ENCODE measurements around the gene MAZ. TPM values are rescaled to one million over a fixed set of nuclear protein-coding genes. Genes with fewer than 3 reads are reported as not detected.

Gene MAZ
- total and polyA plus RNA-seq, 2 of the 8 experiments (the other 6 are each of a cell fraction or from before 2014, with no cell fraction given), result 219 to 380 TPM

DNA sequence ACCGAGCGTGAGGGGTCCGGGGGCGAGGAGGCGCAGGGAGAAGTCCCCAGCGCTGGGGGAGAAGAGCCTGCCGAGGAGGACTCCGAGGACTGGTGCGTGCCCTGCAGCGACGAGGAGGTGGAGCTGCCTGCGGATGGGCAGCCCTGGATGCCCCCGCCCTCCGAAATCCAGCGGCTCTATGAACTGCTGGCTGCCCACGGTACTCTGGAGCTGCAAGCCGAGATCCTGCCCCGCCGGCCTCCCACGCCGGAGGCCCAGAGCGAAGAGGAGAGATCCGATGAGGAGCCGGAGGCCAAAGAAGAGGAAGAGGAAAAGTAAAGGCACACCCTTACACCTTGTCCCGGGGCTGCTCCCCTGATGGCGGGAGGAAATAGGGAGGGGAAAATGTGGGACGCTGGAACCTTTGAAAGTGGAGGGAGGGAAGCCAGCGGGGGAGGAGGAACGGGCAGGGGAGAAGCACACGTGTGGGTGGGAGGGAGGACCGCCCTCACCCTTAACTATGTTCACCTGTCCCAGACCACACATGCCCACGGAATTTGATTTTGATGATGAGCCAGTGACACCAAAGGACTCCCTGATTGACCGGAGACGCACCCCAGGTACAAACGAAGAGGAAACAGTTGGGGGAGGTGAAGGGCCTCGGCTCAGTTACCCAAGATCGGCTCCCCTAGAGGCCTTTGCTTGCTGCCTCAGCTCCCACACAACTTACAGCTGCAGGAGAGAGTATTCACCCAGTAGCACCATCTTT is 10.5 kb downstream of the MAZ start:
- FAIRE-seq, result no peak
- 4% methylated on average over 31 of the region's 37 CpGs; no CpG with 5 or more reads in 1 of the 2 experiments for WGBS, 2 experiments (ENCODE audit: extremely low coverage in 1 of 2, insufficient coverage in 1 of 2, insufficient read length in 1 of 2, insufficient replicate concordance in 2 of 2, low coverage in 1 of 2, low lambda C conversion rate in 2 of 2, missing lambda C conversion rate in 1 of 2)
- Histone ChIP-seq H3K9me3 (ENCODE audit: insufficient read depth in 2 of 2, low read depth in 1 of 2, low read length in 1 of 2) (no peaks in the 10 kb centered on the region), H3K9ac (replicated peaks in 1 of 4; ENCODE audit: extremely low read depth in 1 of 4, low read depth in 3 of 4, low read length in 3 of 4) (peak overlapping the region; percentile 46 to 88 (median 75)), H4K91ac (replicated peaks; ENCODE audit: insufficient read length, low read length) (peak overlapping the region; percentile 61), H2AFZ (ENCODE audit: low read length) (no peak overlapping the region), H3K79me1 (ENCODE audit: low read depth, low read length) (peaks cover 5% of the 10 kb centered on the region), H3K56ac (replicated peaks; ENCODE audit: insufficient read length, low read depth, low read length) (peak overlapping the region; percentile 62), H3K23me2 (ENCODE audit: low read depth, low read length) (peaks cover 21% of the 10 kb centered on the region), H3K18ac (ENCODE audit: extremely low read depth, low read length) (peak overlapping the region; percentile 95), H3K27ac (ENCODE audit: low read depth, low read length) (peak overlapping the region; percentile 94; the same call in 1 of the 2 replicates), H3K23ac (ENCODE audit: insufficient read length) (no peak overlapping the region), H2BK5ac (ENCODE audit: low read depth, low read length) (peak overlapping the region; percentile 89), H3K36me3 (ENCODE audit: control insufficient read depth in 2 of 4, insufficient read depth in 4 of 4, low read length in 3 of 4) (peaks cover 12 to 23% (median 18%) of the 10 kb centered on the region in 4 experiments), H3K4me1 (replicated peaks in 1 of 4; ENCODE audit: control insufficient read depth in 3 of 4, insufficient read depth in 4 of 4, low read length in 3 of 4) (peaks cover 0 to 31% (median 21%) of the 10 kb centered on the region in 4 experiments; a peak in 6 of 7 replicates), H3K4me2 (ENCODE audit: insufficient read depth in 1 of 2, low read depth in 2 of 2, low read length in 2 of 2) (peak overlapping the region; percentile 91 to 92), H4K20me1 (replicated peaks in 1 of 2; ENCODE audit: control insufficient read depth in 1 of 2, insufficient read depth in 2 of 2, low read length in 2 of 2) (peaks cover 2 to 4% of the 10 kb centered on the region in 2 experiments), H3K4ac (replicated peaks; ENCODE audit: insufficient read length, low read depth, low read length) (no peak overlapping the region), H2BK20ac (ENCODE audit: low read length) (no peak overlapping the region), H3K4me3 (ENCODE audit: extremely low read depth in 1 of 4, insufficient read depth in 2 of 4, low read depth in 3 of 4, low read length in 4 of 4) (peak overlapping the region; percentile 59 to 91 (median 83)), H3K79me2 (ENCODE audit: control insufficient read depth in 1 of 2, insufficient read depth in 2 of 2, low read length in 2 of 2) (peaks cover 0 to 26% of the 10 kb centered on the region in 2 experiments; a peak in 1 of 4 replicates), H3K27me3 (replicated peaks in 1 of 4; ENCODE audit: control insufficient read depth in 3 of 4, extremely low read depth in 1 of 4, insufficient read depth in 3 of 4, low read length in 3 of 4) (no peaks in the 10 kb centered on the region), H2BK120ac (replicated peaks; ENCODE audit: low read depth, low read length) (no peak overlapping the region), H2BK12ac (ENCODE audit: low read depth, low read length) (no peak overlapping the region), H2AK5ac (ENCODE audit: low read depth, low read length) (no peak overlapping the region), H4K5ac (ENCODE audit: insufficient read length, low read depth, low read length) (peak overlapping the region; percentile 31), H2BK15ac (ENCODE audit: low read length) (peak overlapping the region; percentile 16; the same call in 1 of the 2 replicates), H4K8ac (ENCODE audit: extremely low read depth, insufficient read depth, low read length) (peak overlapping the region; percentile 87; the same call in 1 of the 2 replicates), H3K14ac (ENCODE audit: insufficient read length) (no peak overlapping the region)
- DNase-seq (ENCODE audit: low read depth in 1 of 2, low spot score in 2 of 2), result peak in 1 of 2 experiments; percentile 80
- ChIA-PET POLR2A (ENCODE audit: partially characterized antibody) (interaction anchor here (0.7 to 16.6 kb wide), 15 partner anchors 9 to 204 kb away, joined by 3 to 167 read pairs (median 5); partner anchors contain the start of genes CDIPT, KIF22, MAZ and SEZ6L2), CTCF (ENCODE audit: partially characterized antibody) (interaction anchor here (0.6 to 17.5 kb wide), 13 partner anchors 9 to 981 kb away, joined by 3 to 212 read pairs (median 6); partner anchors contain the start of genes MAZ and TLCD3B)
- no peak for TF ChIP-seq SP1 (IDR thresholded peaks at IDR 0.05; ENCODE audit: low read depth, low read length)
- peak; percentile 8 for TF ChIP-seq KDM4A (IDR thresholded peaks at IDR 0.05; ENCODE audit: low read depth, low read length, severe bottlenecking)
- TF ChIP-seq ZNF274 (IDR thresholded peaks at IDR 0.05; ENCODE audit: borderline replicate concordance, extremely low read depth, low read length), result no peak
- TF ChIP-seq CEBPB (IDR thresholded peaks at IDR 0.05; ENCODE audit: low read depth, low read length), result 0 out of 2 replicates have a peak, but pooled peaks have one; percentile 19
- no peak for TF ChIP-seq TCF12 (IDR thresholded peaks at IDR 0.05; ENCODE audit: low read depth, low read length)
- no peak for TF ChIP-seq KDM5A (IDR thresholded peaks at IDR 0.05; ENCODE audit: low read length)
- TF ChIP-seq HDAC6 (IDR thresholded peaks at IDR 0.05; ENCODE audit: low read depth, low read length), result no peak
- TF ChIP-seq POLR2A (IDR thresholded peaks at IDR 0.05; ENCODE audit: control extremely low read depth in 1 of 2, low read depth in 2 of 2, low read length in 2 of 2), result peak in 1 of 2 experiments; percentile 47; a peak in 1 of 3 replicates
- peak in 1 of 3 experiments; percentile 39; a peak in 1 of 4 replicates for TF ChIP-seq CTCF (IDR thresholded peaks at IDR 0.05; ENCODE audit: control extremely low read depth in 1 of 3, insufficient read depth in 1 of 3, low read depth in 1 of 3, low read length in 3 of 3)

Measured in H1 (cell line).